GM23338 (cell line): ENCODE measurements around the gene SNX32.

Experiments
- CREB1 ChIP-seq: fragments of 250-450 bp; sonication (Bioruptor Pico); IDR thresholded peaks from 2 replicates; pipeline ENCODE4 v1.5.0; 2020; ENCODE audit warnings: low read depth, mild to moderate bottlenecking, moderate library complexity
- ETS1 ChIP-seq: IDR thresholded peaks from 2 replicates; pipeline ENCODE4 v1.6.1; 2016; ENCODE audit warnings: antibody characterized with exemption
- POLR2AphosphoS5 ChIP-seq: IDR thresholded peaks from 2 replicates; pipeline ENCODE4 v1.6.1; 2016; ENCODE audit warnings: antibody characterized with exemption, low read depth
- ZNF462 ChIP-seq: fragments of 250-450 bp; sonication (Bioruptor Pico); IDR thresholded peaks from 2 replicates; pipeline ENCODE4 v1.5.0; 2020; ENCODE audit warnings: mild to moderate bottlenecking, moderate library complexity
- TF ChIP-seq, protein P1 (sequence below), 2 experiments: fragments of 200-600 bp in 1 of 2; sonication (generic) in 1 of 2; conservative IDR thresholded peaks; 2 replicates each; pipeline versions ENCODE4 v1.5.1 to v1.6.1; 2016 to 2017; ENCODE audit warnings: antibody characterized with exemption in 2 of 2, low read depth in 2 of 2, mild to moderate bottlenecking in 2 of 2, moderate library complexity in 1 of 2

DNA sequence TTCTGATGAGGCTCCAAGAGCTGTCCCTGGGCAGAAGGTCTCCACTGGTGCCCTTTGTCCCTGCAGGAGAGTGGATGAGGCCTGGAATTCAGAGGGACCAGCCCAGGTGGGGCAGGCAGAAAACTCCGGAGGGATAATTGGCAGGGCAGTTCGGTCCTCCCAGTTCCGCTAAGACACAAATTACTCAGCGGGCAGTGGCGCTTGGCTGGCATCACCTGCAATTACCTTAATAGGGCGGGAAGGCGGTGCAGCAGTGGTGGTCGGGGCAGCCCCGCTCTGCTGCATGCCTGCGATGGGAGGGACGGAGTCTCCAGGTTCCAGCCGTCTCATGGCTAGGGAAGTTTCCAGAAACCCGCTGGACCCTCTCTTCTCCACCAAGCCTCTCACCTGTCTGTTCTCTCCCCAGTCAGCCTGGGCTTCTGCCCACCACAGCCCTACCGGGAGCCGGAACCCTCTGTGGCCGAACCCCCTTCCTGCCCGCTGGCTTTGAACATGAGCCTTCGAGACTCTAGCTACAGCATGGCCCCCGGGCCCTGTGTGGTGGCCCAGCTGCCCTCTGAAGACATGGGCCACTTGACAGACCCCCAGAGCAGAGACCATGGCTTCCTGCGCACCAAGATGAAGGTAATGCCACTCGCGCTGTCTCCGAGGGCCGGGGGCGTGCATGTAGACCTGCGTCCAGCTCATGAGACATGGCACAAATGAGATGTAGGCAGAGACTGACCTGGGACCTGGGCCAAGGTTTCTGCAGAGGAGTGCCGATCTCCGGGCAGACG, 40.0 kb upstream of the SNX32 start:
- no peak for TF ChIP-seq CREB1 (CRISPR knock-in tag)
- TF ChIP-seq, protein P1, sequence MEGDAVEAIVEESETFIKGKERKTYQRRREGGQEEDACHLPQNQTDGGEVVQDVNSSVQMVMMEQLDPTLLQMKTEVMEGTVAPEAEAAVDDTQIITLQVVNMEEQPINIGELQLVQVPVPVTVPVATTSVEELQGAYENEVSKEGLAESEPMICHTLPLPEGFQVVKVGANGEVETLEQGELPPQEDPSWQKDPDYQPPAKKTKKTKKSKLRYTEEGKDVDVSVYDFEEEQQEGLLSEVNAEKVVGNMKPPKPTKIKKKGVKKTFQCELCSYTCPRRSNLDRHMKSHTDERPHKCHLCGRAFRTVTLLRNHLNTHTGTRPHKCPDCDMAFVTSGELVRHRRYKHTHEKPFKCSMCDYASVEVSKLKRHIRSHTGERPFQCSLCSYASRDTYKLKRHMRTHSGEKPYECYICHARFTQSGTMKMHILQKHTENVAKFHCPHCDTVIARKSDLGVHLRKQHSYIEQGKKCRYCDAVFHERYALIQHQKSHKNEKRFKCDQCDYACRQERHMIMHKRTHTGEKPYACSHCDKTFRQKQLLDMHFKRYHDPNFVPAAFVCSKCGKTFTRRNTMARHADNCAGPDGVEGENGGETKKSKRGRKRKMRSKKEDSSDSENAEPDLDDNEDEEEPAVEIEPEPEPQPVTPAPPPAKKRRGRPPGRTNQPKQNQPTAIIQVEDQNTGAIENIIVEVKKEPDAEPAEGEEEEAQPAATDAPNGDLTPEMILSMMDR (conservative IDR thresholded peaks at IDR 0.05; ENCODE audit: low read depth in 2 of 2), result no peak
- TF ChIP-seq ETS1, result no peak
- TF ChIP-seq POLR2AphosphoS5, result no peak
- TF ChIP-seq ZNF462, result no peak
